ENCODE data around the gene AAGAB.
"Not testable (repeated sequence)": the region's sequence is repeated elsewhere in the genome, so short reads cannot be mapped to it uniquely, and the experiment has no call there.

The AAGAB gene

DNA sequence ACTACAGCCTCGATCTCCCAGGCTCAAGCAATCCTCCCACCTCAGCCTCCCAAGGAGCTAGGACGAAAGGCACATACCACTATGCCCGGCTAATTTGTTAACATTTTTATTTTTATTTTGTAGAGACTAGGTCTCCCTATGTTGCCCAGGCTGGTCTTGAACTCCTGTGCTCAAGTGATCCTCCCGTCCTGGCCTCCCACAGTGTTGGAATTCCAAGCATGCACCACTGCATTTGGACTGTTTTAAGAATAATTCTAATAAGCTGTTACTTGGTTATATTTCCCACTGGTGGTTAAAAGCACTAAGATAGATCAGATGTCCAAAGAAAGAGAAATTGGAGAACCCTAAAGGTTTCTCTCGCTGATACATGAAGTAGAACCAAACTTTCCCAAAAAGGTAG lies 3.1 kb downstream of the AAGAB start:
- no peak for DNase-seq (ENCODE audit: low read depth)
- TF ChIP-seq CTCF (IDR thresholded peaks at IDR 0.05; ENCODE audit: control insufficient read depth, extremely low read depth, insufficient read depth) = no peak
- H3K4me3 ChIP-seq (ENCODE audit: low read depth, low read length) = no peak overlapping the region

GRCh38 chr15:67249830-67250229 lies 4.6 kb downstream of the AAGAB start:
- H3K4me3 ChIP-seq (ENCODE audit: low read depth, low read length) = no peak overlapping the region
- no peak for TF ChIP-seq CTCF (IDR thresholded peaks at IDR 0.05; ENCODE audit: control insufficient read depth, extremely low read depth, insufficient read depth)
- DNase-seq (ENCODE audit: low read depth) = no peak

- TF ChIP-seq CTCF (IDR thresholded peaks at IDR 0.05; ENCODE audit: control insufficient read depth, extremely low read depth, insufficient read depth) = no peak
- DNase-seq (ENCODE audit: low read depth) = no peak
- no peak overlapping the region for H3K4me3 ChIP-seq (ENCODE audit: low read depth, low read length)
Measured at GRCh38 chr15:67248011-67248505, 6.4 kb downstream of the AAGAB start.

GRCh38 chr15:67246606-67247005 lies 7.9 kb downstream of the AAGAB start:
- not testable (repeated sequence) for DNase-seq (ENCODE audit: low read depth); H3K4me3 ChIP-seq (ENCODE audit: low read depth, low read length)

DNA sequence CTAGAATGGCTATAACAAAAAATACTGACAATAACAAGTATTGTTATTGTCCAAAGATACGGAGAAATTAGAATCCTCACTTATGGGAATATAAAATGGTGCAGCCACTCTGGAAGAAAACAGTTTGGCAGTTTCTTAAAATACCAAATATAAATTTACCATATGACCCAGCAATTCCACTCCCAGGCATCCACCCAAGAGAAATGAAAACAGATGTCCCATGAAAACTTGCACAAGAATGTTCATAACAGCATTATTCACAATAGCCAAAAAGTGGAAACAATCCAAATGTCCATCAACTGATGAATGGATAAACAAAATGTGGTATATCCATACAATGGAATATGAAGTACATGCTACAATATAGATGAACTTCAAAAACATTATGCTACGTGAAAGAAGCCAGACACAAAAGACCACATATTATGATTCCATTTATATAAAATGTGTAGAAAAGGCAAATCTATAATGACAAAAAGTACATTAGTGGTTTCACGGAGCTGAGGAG lies 9.4 kb downstream of the AAGAB start:
- no peak for DNase-seq (ENCODE audit: low read depth)
- no peak for TF ChIP-seq CTCF (IDR thresholded peaks at IDR 0.05; ENCODE audit: control insufficient read depth, extremely low read depth, insufficient read depth)
- no peak overlapping the region for H3K4me3 ChIP-seq (ENCODE audit: low read depth, low read length)

- H3K4me3 ChIP-seq (ENCODE audit: low read depth, low read length) = no peak overlapping the region
- TF ChIP-seq CTCF (IDR thresholded peaks at IDR 0.05; ENCODE audit: control insufficient read depth, extremely low read depth, insufficient read depth) = no peak
- DNase-seq (ENCODE audit: low read depth) = no peak
Measured at GRCh38 chr15:67242708-67243111, 11.8 kb downstream of the AAGAB start.

GRCh38 chr15:67241132-67241855 lies 13.2 kb downstream of the AAGAB start:
- DNase-seq (ENCODE audit: low read depth) = no peak
- H3K4me3 ChIP-seq (ENCODE audit: low read depth, low read length) = no peak overlapping the region
- no peak for TF ChIP-seq CTCF (IDR thresholded peaks at IDR 0.05; ENCODE audit: control insufficient read depth, extremely low read depth, insufficient read depth)
